ENCODE results near the gene C17orf50.

The C17orf50 gene

GRCh38 chr17:35788477-35789368 is 28.0 kb downstream of the C17orf50 start:
- peak; percentile 86 for DNase-seq (ENCODE audit: low spot score)

- no peak for DNase-seq (ENCODE audit: low spot score)
Measured at GRCh38 chr17:35790841-35791240, 30.2 kb downstream of the C17orf50 start.

- DNase-seq (ENCODE audit: low spot score): no peak
Measured at GRCh38 chr17:35791681-35792350, 31.1 kb downstream of the C17orf50 start.

- DNase-seq (ENCODE audit: low spot score): no peak
Measured at GRCh38 chr17:35793257-35793656, 32.6 kb downstream of the C17orf50 start.

- DNase-seq (ENCODE audit: low spot score): peak; percentile 35
Measured at GRCh38 chr17:35795007-35795870, 34.6 kb downstream of the C17orf50 start, which contains the start of gene MMP28. MMP28 (minus strand) TSS chr17:35795641; CDS start chr17:35795377, 264 bp downstream.

- DNase-seq (ENCODE audit: low spot score): no peak
Measured at GRCh38 chr17:35795871-35796265, 35.2 kb downstream of the C17orf50 start.

DNA sequence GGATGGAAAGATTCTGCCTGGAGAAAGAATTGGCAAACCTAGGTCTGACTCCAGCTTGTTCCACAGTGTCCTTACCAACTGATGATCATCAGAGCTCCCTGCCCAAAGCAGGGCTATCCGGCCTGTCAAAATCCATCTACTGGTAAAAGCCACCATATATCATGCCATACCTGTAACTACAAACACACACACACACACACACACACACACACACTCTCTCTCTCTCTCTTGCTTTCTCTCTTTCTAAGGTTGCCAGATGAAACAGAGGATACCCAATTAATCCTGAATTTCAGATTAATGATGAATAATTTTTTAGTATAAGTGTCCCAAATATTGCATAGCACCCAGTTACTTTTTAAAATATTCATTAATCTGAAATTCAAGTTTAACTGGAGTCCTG is 36.3 kb downstream of the C17orf50 start:
- no peak for DNase-seq (ENCODE audit: low spot score)

- DNase-seq (ENCODE audit: low spot score): no peak
Measured at GRCh38 chr17:35797370-35797769, 36.7 kb downstream of the C17orf50 start.

GRCh38 chr17:35797918-35798317 is 37.2 kb downstream of the C17orf50 start:
- DNase-seq (ENCODE audit: low spot score): no peak

DNA sequence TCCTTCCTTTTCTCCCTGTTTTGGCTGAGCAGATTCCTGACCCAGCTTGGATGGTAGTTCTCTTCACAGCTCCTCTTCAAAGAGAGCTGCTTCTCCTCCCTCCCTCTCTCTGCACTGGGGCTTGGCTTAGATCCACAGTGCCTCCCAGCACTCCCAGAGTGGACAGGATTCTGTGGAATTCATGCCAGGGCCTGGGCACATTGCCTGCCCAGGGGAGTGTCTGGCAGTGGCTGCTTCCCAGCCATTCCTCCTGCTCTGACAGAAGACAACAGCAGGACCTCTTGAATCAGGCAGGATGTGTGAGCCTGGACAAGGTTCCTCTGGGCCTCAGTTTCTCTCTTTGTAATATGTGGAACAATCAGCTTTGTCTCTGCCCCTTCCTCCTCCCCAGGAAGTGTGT is 39.3 kb downstream of the C17orf50 start:
- peak; percentile 38 for DNase-seq (ENCODE audit: low spot score)

GRCh38 chr17:35801583-35802224 is 41.0 kb downstream of the C17orf50 start:
- DNase-seq (ENCODE audit: low spot score): no peak

DNA sequence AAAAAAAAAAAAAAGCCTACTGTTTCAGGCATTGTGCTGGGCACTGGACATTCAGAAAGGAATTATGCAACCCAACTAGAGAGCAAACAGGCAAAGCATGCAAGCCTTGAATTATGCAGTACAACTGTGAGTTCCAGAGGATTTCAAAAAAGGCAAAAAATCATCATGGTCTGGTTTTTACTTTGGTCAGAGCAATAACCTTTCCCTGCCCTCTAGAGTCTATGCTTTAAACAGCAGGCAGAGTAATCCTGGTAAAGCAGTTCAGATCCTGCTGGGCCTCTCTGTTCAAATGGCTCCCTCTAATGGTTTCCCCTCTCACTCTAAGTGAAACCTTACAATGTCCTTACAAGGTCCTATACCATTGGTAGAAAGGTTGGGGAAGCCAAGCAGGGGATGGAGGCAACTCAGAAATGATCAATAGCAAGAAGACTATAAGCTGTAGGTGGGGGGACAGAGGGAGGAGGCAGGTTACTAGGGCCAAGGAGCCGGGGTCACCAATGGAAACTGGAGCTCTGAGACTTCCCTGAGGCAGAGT is 44.0 kb downstream of the C17orf50 start:
- peak; percentile 85 for DNase-seq (ENCODE audit: low spot score)

DNA sequence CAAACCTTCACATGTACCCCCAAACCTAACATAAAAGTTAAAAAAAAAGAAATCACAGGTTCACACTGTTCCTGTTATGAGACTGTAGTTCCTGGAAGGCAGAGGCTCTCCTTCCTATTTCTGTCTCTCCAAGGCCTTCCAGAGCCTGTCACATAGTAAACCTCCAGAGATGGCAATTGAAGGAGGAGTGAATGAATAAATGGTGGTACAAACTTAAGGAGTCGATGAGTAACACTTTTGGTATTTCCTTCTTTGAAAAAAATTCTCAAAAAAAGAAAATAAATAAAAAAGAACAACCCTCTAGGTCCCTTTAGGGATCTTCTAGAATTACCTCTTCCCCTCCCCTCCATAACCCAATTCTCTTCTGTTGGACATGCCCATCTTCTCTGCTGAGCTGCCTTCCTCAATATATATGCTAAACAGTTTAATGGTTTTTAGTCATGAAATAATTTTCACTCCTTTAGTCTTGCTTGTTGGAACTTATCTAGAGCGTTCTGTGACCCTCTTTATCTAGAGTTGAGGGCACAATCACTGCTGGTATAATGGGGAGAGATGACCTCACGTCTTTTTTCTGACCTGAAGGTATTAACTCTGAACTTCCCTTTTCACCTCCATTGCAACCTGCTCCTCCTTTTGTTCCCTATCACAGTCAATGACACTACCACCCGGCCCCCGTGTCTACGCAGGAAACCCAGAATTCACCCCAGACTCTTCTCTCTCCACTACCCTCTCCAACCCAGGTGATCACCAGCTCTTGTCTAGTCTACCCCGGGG is 46.9 kb downstream of the C17orf50 start:
- DNase-seq (ENCODE audit: low spot score): peak; percentile 62

DNA sequence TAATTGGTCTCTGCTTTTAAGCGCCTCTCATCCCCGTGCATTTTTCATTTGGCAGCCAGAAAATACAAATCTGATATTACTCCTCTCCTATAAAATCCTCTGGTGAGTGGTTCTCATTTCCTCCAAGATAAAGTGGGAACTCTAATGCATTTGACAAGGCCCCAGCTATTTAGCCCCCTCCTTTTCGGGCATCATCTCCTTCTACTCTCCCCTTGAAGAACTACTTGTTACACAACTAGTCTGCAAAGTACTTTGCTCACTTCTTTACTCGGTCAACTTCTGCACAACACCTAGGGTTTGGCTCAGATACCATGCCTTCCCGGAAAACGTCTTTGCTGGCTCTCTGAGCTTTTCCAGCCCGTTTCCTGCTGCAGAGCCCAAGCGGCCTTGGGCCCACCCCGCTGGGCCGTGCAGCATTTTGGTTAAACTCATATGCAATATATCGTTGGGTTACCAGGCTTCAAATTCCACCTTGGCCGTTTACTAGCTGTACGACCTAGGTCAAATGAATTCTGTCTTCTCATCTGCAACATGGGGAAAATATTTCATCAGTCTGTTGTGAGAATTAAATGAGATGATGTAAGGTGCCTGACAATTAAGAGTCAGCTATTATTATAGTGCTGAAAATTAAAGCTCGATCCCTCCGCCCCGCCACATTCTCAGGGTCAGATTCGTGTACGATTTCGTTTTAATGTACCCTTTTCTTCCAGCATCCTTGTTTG is 47.7 kb downstream of the C17orf50 start:
- DNase-seq (ENCODE audit: low spot score): no peak

GRCh38 chr17:35808962-35809854 is 48.5 kb downstream of the C17orf50 start, which contains the start of gene TAF15:
TAF15 (plus strand) TSS chr17:35809484; CDS start chr17:35809570, 86 bp downstream.
- peak; percentile 99 for DNase-seq (ENCODE audit: low spot score)

GRCh38 chr17:35809855-35810461 is 49.3 kb downstream of the C17orf50 start:
- peak; percentile 57 for DNase-seq (ENCODE audit: low spot score)

- DNase-seq (ENCODE audit: low spot score): no peak
Measured at GRCh38 chr17:35811759-35812158, 51.1 kb downstream of the C17orf50 start.

DNA sequence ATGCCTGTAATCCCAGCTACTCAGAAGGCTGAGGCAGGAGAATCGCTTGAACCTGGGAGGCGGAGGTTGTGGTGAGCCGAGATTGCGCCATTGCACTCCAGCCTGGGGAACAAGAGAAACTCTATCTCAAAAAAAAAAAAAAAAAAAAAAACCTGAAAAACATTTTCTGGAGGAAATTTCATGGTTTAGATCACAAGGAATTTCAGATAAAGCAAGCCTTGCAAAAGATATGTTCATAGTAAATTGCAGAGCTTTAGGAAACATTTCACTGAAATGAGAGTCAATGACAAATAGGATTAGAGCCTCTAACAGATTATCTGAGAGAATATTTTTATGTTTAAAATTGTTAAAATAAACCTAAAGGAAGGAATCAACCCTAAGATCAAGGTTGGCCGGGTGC is 51.8 kb downstream of the C17orf50 start:
- no peak for DNase-seq (ENCODE audit: low spot score)

All from kidney tubule cell (primary cell).